NCI-H2196 (cell line): Measurements from ENCODE around the gene GUCY2C.
"Not testable (repeated sequence)": the region's sequence is repeated elsewhere in the genome, so short reads cannot be mapped to it uniquely, and the experiment has no call there.

Experiments
- DNase-seq: peaks from one replicate; lab custom pipeline; 2025; ENCODE audit not compliant: unreplicated experiment; lab: John Stamatoyannopoulos, UW

The GUCY2C gene

GRCh38 chr12:14682231-14682630, 14.2 kb downstream of the GUCY2C start:
- DNase-seq = not testable (repeated sequence)

- DNase-seq = no peak
Observed at GRCh38 chr12:14681625-14682024, 14.8 kb downstream of the GUCY2C start.

GRCh38 chr12:14681190-14681589, 15.2 kb downstream of the GUCY2C start:
- no peak for DNase-seq

GRCh38 chr12:14678547-14679150, 17.8 kb downstream of the GUCY2C start:
- DNase-seq = no peak

- no peak for DNase-seq
Observed at GRCh38 chr12:14668591-14668990, 27.8 kb downstream of the GUCY2C start.

- DNase-seq = peak; percentile 64
Observed at GRCh38 chr12:14665354-14666348, 30.7 kb downstream of the GUCY2C start.

- peak; percentile 29 for DNase-seq
Observed at GRCh38 chr12:14664434-14665023, 31.9 kb downstream of the GUCY2C start.

- DNase-seq = no peak
Observed at GRCh38 chr12:14663002-14663401, 33.4 kb downstream of the GUCY2C start.

GRCh38 chr12:14656846-14657245, 39.6 kb downstream of the GUCY2C start:
- DNase-seq = no peak

- no peak for DNase-seq
Observed at GRCh38 chr12:14655284-14655683, 41.1 kb downstream of the GUCY2C start.

- no peak for DNase-seq
Observed at GRCh38 chr12:14654842-14655241, 41.6 kb downstream of the GUCY2C start.

- DNase-seq = no peak
Observed at GRCh38 chr12:14654416-14654815, 42.0 kb downstream of the GUCY2C start.

GRCh38 chr12:14652483-14652882, 43.9 kb downstream of the GUCY2C start:
- no peak for DNase-seq

GRCh38 chr12:14651371-14651770, 45.0 kb downstream of the GUCY2C start:
- DNase-seq = no peak

- DNase-seq = no peak
Observed at GRCh38 chr12:14650789-14651188, 45.6 kb downstream of the GUCY2C start.

- DNase-seq = no peak
Observed at GRCh38 chr12:14647028-14647750, 49.2 kb downstream of the GUCY2C start.

GRCh38 chr12:14643251-14643650, 53.1 kb downstream of the GUCY2C start:
- DNase-seq = no peak

- no peak for DNase-seq
Observed at GRCh38 chr12:14638066-14638465, 58.3 kb downstream of the GUCY2C start.

GRCh38 chr12:14635776-14636175, 60.6 kb downstream of the GUCY2C start:
- DNase-seq = no peak

- DNase-seq = no peak
Observed at GRCh38 chr12:14630793-14631192, 65.6 kb downstream of the GUCY2C start.
